ENCODE data around the gene ABO. TPM values are rescaled to one million over a fixed set of nuclear protein-coding genes. Genes with fewer than 3 reads are reported as not detected.

Gene ABO
- total and polyA plus RNA-seq, 10 of the 15 experiments (the other 5 are each of a cell fraction or from before 2014, with no cell fraction given), result 0.10 TPM; not detected in 9

DNA sequence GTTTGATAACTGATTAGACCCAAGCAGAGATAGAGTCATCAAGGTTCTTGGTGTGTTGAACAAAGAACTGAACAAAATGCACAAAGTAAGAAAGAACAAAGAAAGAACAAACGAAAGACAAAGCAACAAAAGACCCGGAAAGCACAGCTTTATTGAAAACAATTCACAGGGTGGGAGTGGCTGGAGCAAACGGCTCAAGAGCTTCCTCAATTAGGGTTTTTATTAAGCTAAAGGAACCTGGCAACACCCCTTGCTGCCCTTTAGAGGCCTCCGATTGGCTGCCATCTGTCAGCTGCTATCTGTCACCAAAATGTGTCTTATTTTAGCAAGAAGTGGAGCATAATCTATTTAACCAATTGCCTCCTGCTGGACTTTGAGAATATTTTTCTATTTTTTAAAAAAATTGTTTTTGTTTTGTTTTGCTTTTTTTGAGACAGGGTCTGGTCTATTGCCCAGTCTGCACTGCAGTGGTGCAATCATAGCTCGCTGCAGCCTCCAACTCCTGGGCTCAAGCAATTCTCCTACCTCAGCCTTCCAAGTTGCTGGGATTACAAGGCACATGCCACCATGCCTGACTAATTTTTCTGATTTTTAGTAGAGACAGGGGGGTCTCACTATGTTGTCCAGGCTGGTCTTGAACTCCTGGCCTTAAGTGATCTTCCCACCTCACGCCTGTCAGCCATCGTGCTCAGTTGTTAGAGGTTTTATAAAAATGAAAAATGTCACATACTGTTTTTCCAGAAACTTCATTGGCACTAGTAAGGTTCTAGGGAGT, 7.7 kb upstream of the ABO start:
- WGBS (ENCODE audit: insufficient coverage, insufficient replicate concordance, low lambda C conversion rate, missing lambda C conversion rate), result 34% methylated on average over 7 of the region's 7 CpGs
- ChIA-PET CTCF (interaction anchor here (0.6 kb wide), 1 partner anchor 59 kb away, joined by 4 read pairs; no protein-coding TSS in a partner anchor), POLR2A (no interaction called here), RAD21 (ENCODE audit: unreplicated experiment) (no interaction called here), SMC1A (ENCODE audit: uncharacterized antibody, unreplicated experiment) (no interaction called here)
- DNase-seq (ENCODE audit: low read depth, low spot score) (no peak), ATAC-seq (no peak), FAIRE-seq (no peak)
- H3K79me2 ChIP-seq (ENCODE audit: control insufficient read depth, insufficient read depth, low read length), result no peaks in the 10 kb centered on the region
- no peaks in the 10 kb centered on the region for H3K4me1 ChIP-seq (ENCODE audit: control insufficient read depth, insufficient read depth, low read length)
- TF ChIP-seq MEF2A (IDR thresholded peaks at IDR 0.05; ENCODE audit: insufficient read depth, low read depth, low read length) (no peak), GABPA (IDR thresholded peaks at IDR 0.05; ENCODE audit: low read depth) (no peak), WRNIP1 (IDR thresholded peaks at IDR 0.05; ENCODE audit: borderline replicate concordance, low read depth, low read length) (no peak), CBX5 (IDR thresholded peaks at IDR 0.05; ENCODE audit: low read depth) (no peak), SIX5 (IDR thresholded peaks at IDR 0.05; ENCODE audit: low read depth, low read length, severe bottlenecking) (no peak), BHLHE40 (IDR thresholded peaks at IDR 0.05; ENCODE audit: borderline replicate concordance in 1 of 2, low read depth in 2 of 2, low read length in 1 of 2) (no peak), ZNF384 (IDR thresholded peaks at IDR 0.05; ENCODE audit: borderline replicate concordance, low read depth, low read length) (no peak), MTA3 (IDR thresholded peaks at IDR 0.05; ENCODE audit: borderline replicate concordance, low read length) (no peak), USF2 (IDR thresholded peaks at IDR 0.05; ENCODE audit: borderline replicate concordance, low read depth, low read length) (no peak), BACH1 (IDR thresholded peaks at IDR 0.05; ENCODE audit: borderline replicate concordance) (no peak), RCOR1 (conservative IDR thresholded peaks at IDR 0.05; ENCODE audit: low read depth, low read length) (no peak), RAD21 (IDR thresholded peaks at IDR 0.05; ENCODE audit: insufficient read depth, low read depth, low read length) (no peak), TAF1 (IDR thresholded peaks at IDR 0.05; ENCODE audit: borderline replicate concordance, low read depth, low read length) (no peak), STAT1 (conservative IDR thresholded peaks at IDR 0.05) (no peak), BRCA1 (IDR thresholded peaks at IDR 0.05; ENCODE audit: low read depth, low read length) (no peak)
- TF ChIP-seq, protein P1, sequence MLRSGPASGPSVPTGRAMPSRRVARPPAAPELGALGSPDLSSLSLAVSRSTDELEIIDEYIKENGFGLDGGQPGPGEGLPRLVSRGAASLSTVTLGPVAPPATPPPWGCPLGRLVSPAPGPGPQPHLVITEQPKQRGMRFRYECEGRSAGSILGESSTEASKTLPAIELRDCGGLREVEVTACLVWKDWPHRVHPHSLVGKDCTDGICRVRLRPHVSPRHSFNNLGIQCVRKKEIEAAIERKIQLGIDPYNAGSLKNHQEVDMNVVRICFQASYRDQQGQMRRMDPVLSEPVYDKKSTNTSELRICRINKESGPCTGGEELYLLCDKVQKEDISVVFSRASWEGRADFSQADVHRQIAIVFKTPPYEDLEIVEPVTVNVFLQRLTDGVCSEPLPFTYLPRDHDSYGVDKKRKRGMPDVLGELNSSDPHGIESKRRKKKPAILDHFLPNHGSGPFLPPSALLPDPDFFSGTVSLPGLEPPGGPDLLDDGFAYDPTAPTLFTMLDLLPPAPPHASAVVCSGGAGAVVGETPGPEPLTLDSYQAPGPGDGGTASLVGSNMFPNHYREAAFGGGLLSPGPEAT (IDR thresholded peaks at IDR 0.05; ENCODE audit: low read depth), result no peak
- TF ChIP-seq, protein P2, sequence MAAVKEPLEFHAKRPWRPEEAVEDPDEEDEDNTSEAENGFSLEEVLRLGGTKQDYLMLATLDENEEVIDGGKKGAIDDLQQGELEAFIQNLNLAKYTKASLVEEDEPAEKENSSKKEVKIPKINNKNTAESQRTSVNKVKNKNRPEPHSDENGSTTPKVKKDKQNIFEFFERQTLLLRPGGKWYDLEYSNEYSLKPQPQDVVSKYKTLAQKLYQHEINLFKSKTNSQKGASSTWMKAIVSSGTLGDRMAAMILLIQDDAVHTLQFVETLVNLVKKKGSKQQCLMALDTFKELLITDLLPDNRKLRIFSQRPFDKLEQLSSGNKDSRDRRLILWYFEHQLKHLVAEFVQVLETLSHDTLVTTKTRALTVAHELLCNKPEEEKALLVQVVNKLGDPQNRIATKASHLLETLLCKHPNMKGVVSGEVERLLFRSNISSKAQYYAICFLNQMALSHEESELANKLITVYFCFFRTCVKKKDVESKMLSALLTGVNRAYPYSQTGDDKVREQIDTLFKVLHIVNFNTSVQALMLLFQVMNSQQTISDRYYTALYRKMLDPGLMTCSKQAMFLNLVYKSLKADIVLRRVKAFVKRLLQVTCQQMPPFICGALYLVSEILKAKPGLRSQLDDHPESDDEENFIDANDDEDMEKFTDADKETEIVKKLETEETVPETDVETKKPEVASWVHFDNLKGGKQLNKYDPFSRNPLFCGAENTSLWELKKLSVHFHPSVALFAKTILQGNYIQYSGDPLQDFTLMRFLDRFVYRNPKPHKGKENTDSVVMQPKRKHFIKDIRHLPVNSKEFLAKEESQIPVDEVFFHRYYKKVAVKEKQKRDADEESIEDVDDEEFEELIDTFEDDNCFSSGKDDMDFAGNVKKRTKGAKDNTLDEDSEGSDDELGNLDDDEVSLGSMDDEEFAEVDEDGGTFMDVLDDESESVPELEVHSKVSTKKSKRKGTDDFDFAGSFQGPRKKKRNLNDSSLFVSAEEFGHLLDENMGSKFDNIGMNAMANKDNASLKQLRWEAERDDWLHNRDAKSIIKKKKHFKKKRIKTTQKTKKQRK (IDR thresholded peaks at IDR 0.05; ENCODE audit: low read depth, low read length), result no peak
- H2AFZ ChIP-seq (ENCODE audit: control insufficient read depth, low read depth, low read length), result no peak overlapping the region
- peaks cover 0 to 1% of the 10 kb centered on the region in 2 experiments; a peak in 1 of 4 replicates for H3K27me3 ChIP-seq (replicated peaks in 1 of 2; ENCODE audit: control insufficient read depth in 2 of 2, insufficient read depth in 2 of 2, low read length in 1 of 2)
- no TSS peak for BruUV-seq (replicated peaks)
- H3K9me3 ChIP-seq (replicated peaks; ENCODE audit: control insufficient read depth, insufficient read depth, low read length), result no peaks in the 10 kb centered on the region
- H4K20me1 ChIP-seq (ENCODE audit: control insufficient read depth, insufficient read depth), result no peaks in the 10 kb centered on the region
- no peaks in the 10 kb centered on the region for H3K36me3 ChIP-seq (ENCODE audit: control insufficient read depth in 2 of 2, insufficient read depth in 2 of 2, low read length in 1 of 2)
- H3K27ac ChIP-seq (ENCODE audit: control insufficient read depth, insufficient read depth), result no peak overlapping the region
- no peak overlapping the region for H3K9ac ChIP-seq (ENCODE audit: control insufficient read depth, insufficient read depth, low read length)
- intact Hi-C loops (cut with micrococcal nuclease; ENCODE audit: unreplicated experiment), result no loop called here
- H3K4me2 ChIP-seq (ENCODE audit: control insufficient read depth, insufficient read depth), result no peak overlapping the region
- in situ Hi-C loops (cut with MboI), result no loop called here
- no peak overlapping the region for H3K4me3 ChIP-seq

All from GM12878 (cell line).